CD14-positive monocyte (primary cell): ENCODE data around the gene SRSF2. TPM values are rescaled to one million over a fixed set of nuclear protein-coding genes. Genes with fewer than 3 reads are reported as not detected.

ENCODE experiments used
- DNase-seq, 3 donors: peaks; one replicate each; pipeline ENCODE4 v3.0.0-alpha.2; 2011 to 2022
- H2AFZ ChIP-seq: 2 replicates; pipeline ENCODE4 v1.6.0; 2012; ENCODE audit warnings: mild to moderate bottlenecking, low read depth, low read length, inconsistent platforms; ENCODE audit not compliant: insufficient read depth, poor library complexity, severe bottlenecking
- H3K27ac ChIP-seq, 2 donors: 1 replicate in 1 of 2; 2 replicates in 1 of 2; pipeline ENCODE4 v1.5.1; 2012 to 2013; ENCODE audit warnings: low read length in 2 of 2, control low read depth in 1 of 2, inconsistent platforms in 1 of 2, low read depth in 1 of 2, mild to moderate bottlenecking in 1 of 2
- H3K27me3 ChIP-seq, 2 donors: one replicate each; pipeline versions ENCODE4 v1.6.0 to v1.6.1; 2011 to 2013; ENCODE audit warnings: low read length in 2 of 2; ENCODE audit not compliant: control insufficient read depth in 2 of 2, insufficient read depth in 2 of 2
- H3K36me3 ChIP-seq, 2 donors: replicated peaks in 1 of 2; 1 replicate in 1 of 2; 2 replicates in 1 of 2; pipeline versions ENCODE4 v1.5.1 to v1.6.1; 2012 to 2013; ENCODE audit warnings: low read length in 2 of 2, control low read depth in 1 of 2, inconsistent platforms in 1 of 2, mild to moderate bottlenecking in 1 of 2; ENCODE audit not compliant: insufficient read depth in 2 of 2, control insufficient read depth in 1 of 2
- H3K4me1 ChIP-seq, 2 donors: 1 replicate in 1 of 2; 2 replicates in 1 of 2; pipeline versions ENCODE4 v1.5.1 to v1.6.1; 2012 to 2013; ENCODE audit warnings: low read length in 2 of 2, control low read depth in 1 of 2, inconsistent platforms in 1 of 2, mild to moderate bottlenecking in 1 of 2, moderate library complexity in 1 of 2; ENCODE audit not compliant: insufficient read depth in 2 of 2, control insufficient read depth in 1 of 2
- H3K4me2 ChIP-seq: replicated peaks from 2 replicates; pipeline ENCODE3; 2012; ENCODE audit warnings: low read length, moderate library complexity, mild to moderate bottlenecking; ENCODE audit not compliant: poor library complexity, severe bottlenecking; ENCODE audit errors: extremely low read depth
- H3K4me3 ChIP-seq, 3 experiments: fragments of 200-600 bp in 1 of 3; sonication (generic) in 1 of 3; replicated peaks in 1 of 3; 1 replicate in 2 of 3; 2 replicates in 1 of 3; pipeline ENCODE4 v1.5.1; 2011 to 2013; ENCODE audit warnings: low read length in 3 of 3, mild to moderate bottlenecking in 3 of 3, control low read depth in 2 of 3, low read depth in 2 of 3, inconsistent platforms in 1 of 3, moderate library complexity in 1 of 3
- H3K79me2 ChIP-seq: 2 replicates; pipeline ENCODE4 v1.6.0; 2012; ENCODE audit warnings: mild to moderate bottlenecking, control low read depth, inconsistent platforms, low read length, moderate library complexity; ENCODE audit not compliant: insufficient read depth
- H3K9ac ChIP-seq: 2 replicates; pipeline ENCODE4 v1.6.0; 2017; ENCODE audit warnings: low read length, mild to moderate bottlenecking; ENCODE audit not compliant: insufficient read depth, poor library complexity, severe bottlenecking
- H3K9me3 ChIP-seq, 2 donors: replicated peaks in 1 of 2; 1 replicate in 1 of 2; 2 replicates in 1 of 2; pipeline versions ENCODE4 v1.5.1 to v1.6.1; 2012 to 2013; ENCODE audit warnings: low read length in 2 of 2, control low read depth in 1 of 2; ENCODE audit not compliant: control insufficient read depth in 1 of 2, insufficient read depth in 1 of 2
- H4K20me1 ChIP-seq: 2 replicates; pipeline ENCODE4 v1.6.0; 2012; ENCODE audit warnings: mild to moderate bottlenecking, low read length, control low read depth, moderate library complexity; ENCODE audit not compliant: insufficient read depth
- H3K27ac Mint-ChIP-seq, 7 donors: one replicate each; pipeline ENCODE4 v1.8.0; 2020; ENCODE audit warnings: mild to moderate bottlenecking in 7 of 7, mixed read lengths in 7 of 7, moderate library complexity in 6 of 7, inconsistent platforms in 2 of 7
- H3K27me3 Mint-ChIP-seq, 3 donors: one replicate each; pipeline ENCODE4 v1.8.0; 2021 to 2022; ENCODE audit warnings: low read depth in 3 of 3, mild to moderate bottlenecking in 3 of 3, mixed read lengths in 3 of 3, moderate library complexity in 3 of 3, inconsistent platforms in 1 of 3
- H3K36me3 Mint-ChIP-seq, 2 donors: one replicate each; pipeline ENCODE4 v1.8.0; 2020; ENCODE audit warnings: mixed read lengths in 2 of 2, inconsistent platforms in 1 of 2, mild to moderate bottlenecking in 1 of 2
- H3K4me1 Mint-ChIP-seq: one replicate; pipeline ENCODE4 v1.8.0; 2020; ENCODE audit warnings: mild to moderate bottlenecking, mixed read lengths
- H3K4me3 Mint-ChIP-seq, 2 donors: one replicate each; pipeline ENCODE4 v1.8.0; 2020; ENCODE audit warnings: mild to moderate bottlenecking in 2 of 2, mixed read lengths in 2 of 2, moderate library complexity in 1 of 2
- H3K9me3 Mint-ChIP-seq, 7 donors: one replicate each; pipeline ENCODE4 v1.8.0; 2020 to 2022; ENCODE audit warnings: mixed read lengths in 7 of 7, mild to moderate bottlenecking in 6 of 7, moderate library complexity in 6 of 7, inconsistent platforms in 2 of 7
- CTCF ChIP-seq: fragments of 200-600 bp; IDR thresholded peaks from one replicate; pipeline ENCODE4 v1.8.0; 2022; ENCODE audit warnings: antibody characterized with exemption, mild to moderate bottlenecking
- WGBS: methylation state at CpG from one replicate; pipeline ENCODE4 v1.1.5; 2013; ENCODE audit warnings: missing lambda C conversion rate; ENCODE audit not compliant: insufficient coverage; 5-methylcytosine and 5-hydroxymethylcytosine counted together
- intact Hi-C, 2 donors: fragments of 100-400 bp; cut with micrococcal nuclease; formaldehyde crosslinking; loops; one replicate each; pipeline versions ENCODE4 v1.15.0 to v1.15.1; 2023
- polyA plus RNA-seq, 3 donors: library from polyadenylated mRNA; depleted of rRNA in 1 of 3; unstranded in 2 of 3; stranded (reverse) in 1 of 3; fragments of 300-500 nt in 2 of 3; fragments of >200 nt in 1 of 3; fragmentation: Illumina TruSeq in 2 of 3; gene quantifications; 1 replicate in 2 of 3; 2 replicates in 1 of 3; pipeline ENCODE4 v1.2.3, GENCODE V29; 2012 to 2021

Gene SRSF2
- polyA plus RNA-seq, 3 donors = 124 to 386 (median 125) TPM

- peaks cover 26 to 28% (median 28%) of the 10 kb centered on the region in 3 donors for H3K27me3 Mint-ChIP-seq
- no peak for TF ChIP-seq CTCF
- intact Hi-C loops = loop anchor here in 1 of 2 donors (10.0 kb wide), 1 partner anchor 182 kb away; no protein-coding TSS in a partner anchor
- Histone ChIP-seq H3K27ac (no peak overlapping the region), H4K20me1 (no peaks in the 10 kb centered on the region), H3K36me3 (no peaks in the 10 kb centered on the region), H3K79me2 (no peaks in the 10 kb centered on the region), H3K4me3 (no peak overlapping the region), H3K4me2 (no peak overlapping the region), H2AFZ (no peak overlapping the region), H3K9me3 (no peaks in the 10 kb centered on the region), H3K4me1 (peaks cover 13 to 14% of the 10 kb centered on the region in 2 donors), H3K9ac (no peak overlapping the region), H3K27me3 (peaks cover 8 to 17% of the 10 kb centered on the region in 2 donors)
- peaks cover 2 to 11% of the 10 kb centered on the region in 2 donors for H3K36me3 Mint-ChIP-seq
- peaks cover 14% of the 10 kb centered on the region for H3K4me1 Mint-ChIP-seq
- no peak overlapping the region for H3K4me3 Mint-ChIP-seq
- no CpG with 5 or more reads among the region's 3 CpGs for WGBS
- DNase-seq = no peak
- no peak overlapping the region for H3K27ac Mint-ChIP-seq
- H3K9me3 Mint-ChIP-seq = peaks cover 0 to 8% (median 2%) of the 10 kb centered on the region in 7 donors
Measured at GRCh38 chr17:76706817-76707216, 30.3 kb downstream of the SRSF2 start.

- peaks cover 0 to 6% of the 10 kb centered on the region in 2 donors for H3K27me3 ChIP-seq
- Mint-ChIP-seq H3K4me3 (no peak overlapping the region), H3K4me1 (peaks cover 3% of the 10 kb centered on the region), H3K27ac (no peak overlapping the region), H3K36me3 (peaks cover 2 to 6% of the 10 kb centered on the region in 2 donors), H3K27me3 (peaks cover 14 to 18% (median 18%) of the 10 kb centered on the region in 3 donors), H3K9me3 (peaks cover 0 to 2% (median 0%) of the 10 kb centered on the region in 7 donors)
- no peak for DNase-seq
- H3K4me2 ChIP-seq = no peak overlapping the region
- H2AFZ ChIP-seq = no peak overlapping the region
- TF ChIP-seq CTCF = no peak
- no peaks in the 10 kb centered on the region for H4K20me1 ChIP-seq
- no peak overlapping the region for H3K27ac ChIP-seq
- no peak overlapping the region for H3K9ac ChIP-seq
- WGBS = 60% methylated on average over 1 of the region's 4 CpGs
- no peaks in the 10 kb centered on the region for H3K9me3 ChIP-seq
- intact Hi-C loops = loop anchor here in 1 of 2 donors (10.0 kb wide), 1 partner anchor 180 kb away; no protein-coding TSS in a partner anchor
- H3K4me3 ChIP-seq = no peak overlapping the region
- peaks cover 0 to 4% of the 10 kb centered on the region in 2 donors for H3K4me1 ChIP-seq
- H3K79me2 ChIP-seq = no peaks in the 10 kb centered on the region
- H3K36me3 ChIP-seq = no peaks in the 10 kb centered on the region
Measured at GRCh38 chr17:76704805-76705204, 32.3 kb downstream of the SRSF2 start.
